GM18499 (cell line): ENCODE data around the gene MTA1.
A peak's percentile ranks its signal among the peaks of the same experiment; 100 is the strongest.

Experiments used
- ATAC-seq: cut with Tn5 transposase; IDR thresholded peaks from one replicate; pipeline ENCODE4 v1.9.1; 2021; ENCODE audit warnings: moderate number of reproducible peaks; ENCODE audit not compliant: insufficient read depth, unreplicated experiment

The MTA1 gene

GRCh38 chr14:105482486-105483110, 63.0 kb downstream of the MTA1 start:
- no peak for ATAC-seq

GRCh38 chr14:105483300-105484068, 63.9 kb downstream of the MTA1 start:
- no peak for ATAC-seq

DNA sequence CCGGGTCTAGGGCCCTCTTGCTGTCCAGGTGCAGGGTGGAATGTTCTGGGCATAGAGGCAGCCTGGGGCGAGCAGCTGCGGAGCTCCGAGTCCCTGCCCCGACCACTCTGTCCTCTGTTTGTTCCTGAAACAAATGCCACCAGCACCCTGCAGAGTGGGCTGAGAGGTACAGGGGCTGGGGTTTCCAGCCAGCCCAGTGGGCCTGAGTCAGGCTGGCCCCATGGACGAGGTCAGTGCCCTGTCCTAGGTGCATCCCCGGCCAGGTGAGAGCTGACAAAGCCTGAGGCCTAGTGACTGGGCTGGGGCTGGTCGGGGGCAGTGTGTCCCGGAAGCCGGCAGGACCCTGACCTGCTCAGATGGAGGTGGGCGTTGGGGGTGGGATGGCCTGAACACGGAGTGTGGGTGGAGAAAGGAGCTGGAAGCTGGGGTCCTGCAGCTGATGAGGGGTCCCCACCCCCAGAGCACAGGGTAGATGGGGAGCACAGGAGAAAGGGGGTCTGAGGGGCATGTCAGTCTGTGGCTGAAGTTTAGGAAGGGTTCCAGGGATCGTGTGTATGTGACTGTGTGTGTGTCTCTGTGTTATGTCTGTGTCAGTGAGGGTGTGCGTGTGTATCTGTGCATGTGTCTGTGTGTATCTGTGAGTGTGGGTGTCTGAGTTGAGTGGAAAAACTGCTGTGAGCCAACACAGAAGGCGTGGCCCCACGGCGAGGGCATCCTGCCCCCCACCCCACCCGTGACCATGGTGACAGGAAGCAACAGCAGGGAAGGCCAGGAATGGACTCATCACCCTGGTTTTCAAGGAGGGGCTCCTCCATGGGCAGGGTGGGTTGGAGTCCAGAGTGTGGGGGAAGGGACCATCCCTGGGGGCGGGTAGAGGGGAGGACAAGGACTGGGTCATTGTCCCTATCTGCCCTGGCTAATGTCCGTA, 64.7 kb downstream of the MTA1 start:
- no peak for ATAC-seq

DNA sequence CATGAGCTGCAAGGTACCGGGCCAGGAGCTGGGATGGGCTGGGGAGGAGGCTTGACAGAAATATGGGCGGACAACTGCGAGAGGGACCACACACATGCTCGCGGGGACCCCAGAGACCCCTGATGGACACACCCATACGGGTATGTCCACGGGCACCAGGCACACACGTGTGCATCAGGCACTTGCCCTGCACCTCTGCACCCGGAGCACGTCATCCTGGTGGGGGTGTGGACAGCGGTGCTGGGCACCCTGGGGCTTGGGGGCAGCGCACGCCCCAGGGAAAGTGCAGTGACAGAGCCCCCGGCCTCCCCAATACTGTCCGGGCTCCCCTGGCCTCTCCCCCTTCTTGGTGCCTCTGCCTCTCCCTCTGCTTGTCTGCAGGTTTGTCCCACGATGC, 65.4 kb downstream of the MTA1 start:
- ATAC-seq = no peak

DNA sequence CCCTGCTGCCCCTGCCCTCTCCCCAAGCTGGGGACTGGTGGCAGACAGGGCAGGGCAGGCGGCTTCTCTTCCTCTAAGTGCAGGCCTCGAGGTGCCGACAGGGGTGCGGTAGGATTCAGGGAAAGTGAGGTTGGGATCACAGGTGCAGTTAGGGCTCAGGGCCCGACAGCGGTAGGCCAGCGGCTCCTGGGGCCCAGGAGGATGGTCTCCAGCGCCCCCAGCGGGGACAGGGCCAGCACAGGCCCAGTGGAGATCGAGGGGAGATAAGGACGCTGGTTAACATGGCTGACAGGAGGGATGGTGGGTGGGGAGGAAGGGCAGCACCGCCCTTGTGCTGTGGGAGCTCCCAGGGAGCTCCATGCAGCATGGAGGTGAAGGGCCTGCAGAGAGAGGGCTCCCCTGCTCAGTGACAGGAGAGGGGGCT, 66.1 kb downstream of the MTA1 start:
- ATAC-seq = no peak

DNA sequence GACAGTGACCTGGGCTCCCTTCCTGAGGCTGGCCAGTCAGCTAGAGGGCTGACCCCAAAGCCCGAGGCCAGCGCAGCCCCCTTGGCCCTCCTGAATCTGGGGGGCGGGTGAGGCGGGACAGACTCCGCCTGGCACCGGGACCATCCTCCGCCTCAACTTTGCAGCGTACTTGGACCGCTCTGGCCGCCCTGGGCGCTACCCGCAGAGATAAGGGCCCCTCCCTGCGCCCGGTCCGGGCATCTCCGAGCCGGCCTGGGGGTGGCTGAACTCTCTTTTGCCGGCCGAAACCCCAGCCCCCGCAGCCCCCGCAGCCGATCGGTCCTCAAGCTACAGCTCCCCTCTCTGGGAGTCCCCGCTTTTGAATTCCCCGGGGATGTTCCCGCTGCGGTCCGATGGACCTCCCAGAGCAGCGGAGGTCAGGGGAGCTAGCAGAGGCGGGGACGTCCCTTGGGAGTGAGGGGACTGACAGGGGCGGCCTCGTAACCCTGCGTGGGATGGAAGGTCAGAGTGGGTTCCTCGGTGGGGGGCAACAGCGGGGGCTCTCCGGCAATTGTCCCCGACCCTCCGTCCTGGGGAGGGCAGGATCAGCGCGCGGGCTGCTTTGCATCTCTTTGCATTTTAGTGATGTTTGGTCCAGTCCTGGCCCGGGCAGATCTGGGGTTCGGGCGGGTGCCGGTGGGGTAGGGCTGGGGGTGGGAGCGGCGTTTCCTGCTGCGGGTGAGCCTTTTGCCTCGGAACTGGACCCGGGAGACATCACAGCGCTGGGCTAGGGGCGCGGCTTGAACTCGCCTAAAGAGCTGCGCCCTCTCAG, 66.7 kb downstream of the MTA1 start, which contains the start of gene CRIP1:
CRIP1 (plus strand) TSS at position 724 of the 811 bp plus-strand sequence. CDS start 374 bp downstream, outside the sequence.
- ATAC-seq = no peak

GRCh38 chr14:105486974-105487448, 67.4 kb downstream of the MTA1 start:
- ATAC-seq = no peak

- no peak for ATAC-seq
These were observed 67.9 kb downstream of the MTA1 start for GRCh38 chr14:105487449-105487985.

- no peak for ATAC-seq
These were observed 68.6 kb downstream of the MTA1 start for GRCh38 chr14:105487986-105488777.

- ATAC-seq = no peak
These were observed 69.3 kb downstream of the MTA1 start for GRCh38 chr14:105488781-105489541.

GRCh38 chr14:105489542-105490266, 70.1 kb downstream of the MTA1 start:
- no peak for ATAC-seq

DNA sequence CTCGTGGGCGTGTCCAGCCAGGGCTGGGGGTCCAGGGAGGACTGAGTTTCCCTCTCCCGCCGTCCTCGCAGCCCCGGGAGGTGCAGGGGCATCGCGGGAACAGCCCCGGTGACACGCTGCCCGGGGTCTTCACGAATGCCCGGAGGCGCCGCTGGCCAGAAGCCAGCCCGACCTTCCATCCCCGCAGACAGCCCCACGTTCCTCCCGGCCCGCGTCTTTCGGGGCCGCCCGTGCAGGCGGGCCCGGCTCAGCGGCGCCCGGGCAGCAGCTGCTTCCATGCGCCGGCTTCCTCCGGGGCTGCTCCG, 70.6 kb downstream of the MTA1 start:
- ATAC-seq = no peak

GRCh38 chr14:105490572-105491365, 71.1 kb downstream of the MTA1 start, which contains the start of gene TEDC1:
TSS of gene TEDC1 (plus strand) at chr14:105491246. CDS start at chr14:105491376, 130 bp downstream.
- ATAC-seq = peak; percentile 65

DNA sequence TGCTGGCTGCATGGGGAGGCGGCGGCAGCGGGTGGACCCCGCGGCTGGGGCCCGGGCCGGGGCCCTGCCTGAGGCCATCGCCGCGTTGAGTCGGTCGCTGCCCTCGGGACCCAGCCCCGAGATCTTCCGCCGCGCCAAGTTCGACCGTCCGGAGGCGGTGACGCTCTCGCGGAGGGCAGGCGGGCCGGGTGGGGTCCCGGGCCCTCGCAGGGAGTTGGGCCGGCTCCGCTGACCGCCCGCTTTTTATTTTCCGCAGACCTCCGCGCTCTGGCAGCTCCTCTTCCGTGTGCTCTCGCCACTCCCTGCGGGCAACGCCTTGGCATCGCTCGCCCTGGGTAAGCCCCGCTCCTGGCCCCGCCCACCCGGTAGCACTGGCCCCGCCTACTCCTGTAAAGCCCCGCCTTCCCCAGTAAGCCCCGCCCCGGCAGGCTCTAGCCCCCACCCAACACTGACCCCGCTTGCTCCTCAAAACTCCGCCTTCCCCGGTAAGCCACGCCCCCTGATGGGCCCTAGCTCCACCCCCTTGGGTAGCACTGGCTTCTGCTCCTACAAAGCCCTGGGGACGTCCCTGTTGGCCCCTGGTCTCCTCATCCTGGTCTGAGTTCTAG, 71.8 kb downstream of the MTA1 start:
- no peak for ATAC-seq

DNA sequence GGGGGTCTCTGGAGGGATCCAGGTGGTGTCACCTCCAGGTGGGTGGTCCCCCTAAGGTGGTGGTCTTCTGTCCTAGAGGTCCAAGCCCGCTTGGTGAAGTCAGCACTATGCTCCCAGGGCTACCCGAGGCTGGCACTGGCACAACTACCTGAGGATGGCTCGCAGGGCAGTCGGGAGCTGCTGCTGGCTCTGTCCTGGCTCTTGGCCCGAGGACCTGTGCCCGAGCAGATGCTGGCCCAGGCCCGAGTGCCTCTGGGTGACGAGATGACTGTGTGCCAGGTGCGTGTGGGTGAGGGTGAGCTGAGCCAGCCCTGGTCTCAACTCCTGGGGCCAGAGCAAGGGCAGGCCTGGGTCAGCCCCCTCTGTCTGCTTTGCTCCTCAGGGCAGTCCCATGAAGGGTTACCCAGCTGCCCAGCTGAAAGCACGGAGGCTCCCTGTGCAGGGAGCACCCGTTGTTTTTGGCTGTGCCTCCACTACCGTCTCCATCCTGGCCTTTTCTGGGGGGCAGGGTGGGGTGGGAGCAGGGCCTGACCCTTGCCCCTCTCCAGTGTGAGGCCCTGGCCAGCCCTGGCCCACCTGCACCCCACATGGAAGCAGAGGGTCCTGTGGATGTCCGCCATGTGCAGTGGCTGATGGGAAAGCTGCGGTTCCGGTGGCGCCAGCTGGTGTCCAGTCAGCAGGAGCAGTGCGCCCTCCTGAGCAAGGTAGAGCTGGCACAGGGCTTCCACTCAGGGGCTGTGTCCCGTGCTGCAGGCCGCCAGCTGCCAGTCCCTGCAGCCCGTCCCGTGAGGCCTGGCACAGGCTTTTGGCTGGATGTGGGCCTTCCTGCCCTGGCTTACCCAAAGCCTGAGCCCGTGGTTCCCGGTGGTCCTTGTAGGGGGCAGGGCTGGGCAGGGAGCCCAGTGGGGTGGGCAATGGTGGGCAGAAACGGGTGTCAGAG, 72.7 kb downstream of the MTA1 start:
- ATAC-seq = no peak
